Keratinocyte (primary cell): Measurements from ENCODE around the gene RTN3. TPM values are rescaled to one million over a fixed set of nuclear protein-coding genes. Genes with fewer than 3 reads are reported as not detected.

Experiments used
- DNase-seq: peaks from one replicate; pipeline ENCODE4 v3.0.0-alpha.2; 2011; ENCODE audit warnings: low read depth, missing footprints, low spot score
- FAIRE-seq: peaks from 2 replicates; lab custom pipeline; 2011; peaks lifted over from hg19 to GRCh38; lab: Jason Lieb, UNC
- H2AFZ ChIP-seq: 2 replicates; pipeline ENCODE4 v1.6.0; 2012; ENCODE audit warnings: low read length, control low read depth, inconsistent platforms; ENCODE audit not compliant: control insufficient read depth
- H3K27ac ChIP-seq: 2 replicates; pipeline ENCODE4 v1.5.1; 2011; ENCODE audit warnings: low read length; ENCODE audit not compliant: control insufficient read depth, insufficient read depth
- H3K27me3 ChIP-seq: 3 replicates; pipeline ENCODE4 v1.6.0; 2011; ENCODE audit warnings: low read length; ENCODE audit not compliant: control insufficient read depth, insufficient read depth; ENCODE audit errors: extremely low read depth
- H3K36me3 ChIP-seq, 2 experiments: 2 replicates in 1 of 2; 3 replicates in 1 of 2; pipeline ENCODE4 v1.5.1; 2011; ENCODE audit warnings: low read length in 2 of 2, mild to moderate bottlenecking in 1 of 2; ENCODE audit not compliant: control insufficient read depth in 2 of 2, insufficient read depth in 2 of 2; ENCODE audit errors: extremely low read depth in 1 of 2
- H3K4me1 ChIP-seq: 3 replicates; pipeline ENCODE4 v1.5.1; 2011; ENCODE audit warnings: low read length; ENCODE audit not compliant: control insufficient read depth, insufficient read depth; ENCODE audit errors: extremely low read depth
- H3K4me2 ChIP-seq: 3 replicates; pipeline ENCODE4 v1.6.0; 2011; ENCODE audit warnings: low read depth, low read length; ENCODE audit not compliant: control insufficient read depth, insufficient read depth; ENCODE audit errors: extremely low read depth
- H3K4me3 ChIP-seq, 3 experiments: fragments of 200-600 bp in 1 of 3; sonication (generic) in 1 of 3; 2 replicates in 2 of 3; 3 replicates in 1 of 3; pipeline ENCODE4 v1.5.1; 2011 to 2016; ENCODE audit warnings: low read length in 3 of 3, mild to moderate bottlenecking in 3 of 3, control low read depth in 2 of 3, inconsistent platforms in 1 of 3, low read depth in 1 of 3, mixed read lengths in 1 of 3, mixed run types in 1 of 3, moderate library complexity in 1 of 3; ENCODE audit not compliant: control insufficient read depth in 2 of 3, insufficient read depth in 2 of 3; ENCODE audit errors: extremely low read depth in 1 of 3
- H3K79me2 ChIP-seq: 2 replicates; pipeline ENCODE4 v1.6.0; 2012; ENCODE audit warnings: low read length; ENCODE audit not compliant: control insufficient read depth, insufficient read depth
- H3K9ac ChIP-seq: 3 replicates; pipeline ENCODE4 v1.6.0; 2011; ENCODE audit warnings: low read length; ENCODE audit not compliant: control insufficient read depth, insufficient read depth; ENCODE audit errors: extremely low read depth
- H3K9me1 ChIP-seq: 3 replicates; pipeline ENCODE4 v1.6.0; 2011; ENCODE audit warnings: low read length; ENCODE audit not compliant: control insufficient read depth, insufficient read depth; ENCODE audit errors: extremely low read depth
- H3K9me3 ChIP-seq: 2 replicates; pipeline ENCODE4 v1.5.1; 2012; ENCODE audit warnings: low read depth, low read length; ENCODE audit not compliant: control insufficient read depth
- H4K20me1 ChIP-seq: 3 replicates; pipeline ENCODE4 v1.6.0; 2011; ENCODE audit warnings: low read length; ENCODE audit not compliant: control insufficient read depth, insufficient read depth; ENCODE audit errors: extremely low read depth
- CTCF ChIP-seq, 3 experiments: IDR thresholded peaks in 1 of 3; conservative IDR thresholded peaks in 1 of 3; optimal IDR thresholded peaks in 1 of 3; 2 replicates in 2 of 3; 3 replicates in 1 of 3; pipeline versions ENCODE3 to v1.5.1; 2011; ENCODE audit warnings: low read length in 3 of 3, mild to moderate bottlenecking in 3 of 3, moderate library complexity in 2 of 3, control low read depth in 1 of 3, inconsistent platforms in 1 of 3; ENCODE audit not compliant: insufficient read depth in 2 of 3; ENCODE audit errors: extremely low read depth in 1 of 3
- EZH2 ChIP-seq: IDR thresholded peaks from one replicate; pipeline ENCODE4 v1.6.1; 2012; ENCODE audit warnings: inconsistent platforms, mild to moderate bottlenecking, low read length, moderate library complexity
- dilution Hi-C: fragments of 300-500 bp; cut with MboI; formaldehyde crosslinking; loops from one replicate; pipeline ENCODE4 v1.7.0; 2020; ENCODE audit warnings: low sequenced_read_pairs; ENCODE audit not compliant: extremely low pct_ligation_motif_present
- polyA plus RNA-seq, 5 experiments: library from polyadenylated mRNA; depleted of rRNA in 3 of 5; stranded (reverse) in 3 of 5; stranded (forward) in 1 of 5; unstranded in 1 of 5; fragments of >200 nt; gene quantifications; 1 replicate in 1 of 5; 2 replicates in 3 of 5; 3 replicates in 1 of 5; pipeline versions ENCODE4 v1.2.1 to v1.2.3, GENCODE V29; 2011 to 2012; ENCODE audit warnings: missing spikeins in 2 of 5, low read depth in 1 of 5, low replicate concordance in 1 of 5

The RTN3 gene
- polyA plus RNA-seq, 1 donor (not counting 4 experiments of a cell fraction or from before 2014, with no cell fraction given), result 50.8 TPM

- no peak overlapping the region for H2AFZ ChIP-seq
- H3K4me2 ChIP-seq, result no peak overlapping the region
- DNase-seq (no peak), FAIRE-seq (no peak)
- H3K27me3 ChIP-seq, result no peaks in the 10 kb centered on the region
- dilution Hi-C loops, result no loop called here
- no peaks in the 10 kb centered on the region for H4K20me1 ChIP-seq
- H3K36me3 ChIP-seq, result no peaks in the 10 kb centered on the region
- H3K9me3 ChIP-seq, result peaks cover 3% of the 10 kb centered on the region
- TF ChIP-seq CTCF (optimal IDR thresholded peaks at IDR 0.05 in 1 of 3, IDR thresholded peaks at IDR 0.05 in 1 of 3, conservative IDR thresholded peaks at IDR 0.05 in 1 of 3; ENCODE audit: extremely low read depth in 1 of 3, insufficient read depth in 2 of 3, low read length in 3 of 3) (no peak), EZH2 (no peak)
- H3K9me1 ChIP-seq, result no peaks in the 10 kb centered on the region
- H3K9ac ChIP-seq, result no peak overlapping the region
- no peak overlapping the region for H3K4me3 ChIP-seq
- H3K27ac ChIP-seq, result no peak overlapping the region
- no peaks in the 10 kb centered on the region for H3K79me2 ChIP-seq
- no peaks in the 10 kb centered on the region for H3K4me1 ChIP-seq
Measured at GRCh38 chr11:63795066-63795465, 113.8 kb downstream of the RTN3 start.

GRCh38 chr11:63800921-63801320 lies 119.6 kb downstream of the RTN3 start:
- no peak overlapping the region for H3K4me2 ChIP-seq
- no peak overlapping the region for H2AFZ ChIP-seq
- no peak overlapping the region for H3K27ac ChIP-seq

More at GRCh38 chr11:63800921-63801320, 119.6 kb downstream of the RTN3 start:
- no peaks in the 10 kb centered on the region for H3K79me2 ChIP-seq
- no peaks in the 10 kb centered on the region for H3K36me3 ChIP-seq
- H3K4me3 ChIP-seq, result no peak overlapping the region
- H3K4me1 ChIP-seq, result peaks cover 21% of the 10 kb centered on the region
- H3K9me1 ChIP-seq, result no peaks in the 10 kb centered on the region
- H4K20me1 ChIP-seq, result no peaks in the 10 kb centered on the region
- DNase-seq (no peak), FAIRE-seq (no peak)
- no peaks in the 10 kb centered on the region for H3K27me3 ChIP-seq
- H3K9me3 ChIP-seq, result no peaks in the 10 kb centered on the region
- dilution Hi-C loops, result no loop called here
- TF ChIP-seq EZH2 (no peak), CTCF (optimal IDR thresholded peaks at IDR 0.05 in 1 of 3, IDR thresholded peaks at IDR 0.05 in 1 of 3, conservative IDR thresholded peaks at IDR 0.05 in 1 of 3; ENCODE audit: extremely low read depth in 1 of 3, insufficient read depth in 2 of 3, low read length in 3 of 3) (no peak)
- no peak overlapping the region for H3K9ac ChIP-seq
